Gastrocnemius medialis (tissue), 4 donors: ENCODE measurements around the gene STPG4.

Source experiments
- CTCF ChIP-seq, 5 experiments: fragments of 450-650 bp in 3 of 5; fragments of 200-600 bp in 2 of 5; sonication (generic) in 2 of 5; IDR thresholded peaks in 4 of 5; conservative IDR thresholded peaks in 1 of 5; 1 replicate in 4 of 5; 2 replicates in 1 of 5; pipeline ENCODE4 v1.5.1; 2016 to 2019; ENCODE audit warnings: antibody characterized with exemption in 5 of 5, mild to moderate bottlenecking in 3 of 5, moderate library complexity in 3 of 5
- POLR2A ChIP-seq, 2 donors: fragments of 450-650 bp; IDR thresholded peaks; one replicate each; pipeline ENCODE4 v1.6.1; 2017; ENCODE audit warnings: antibody characterized with exemption in 2 of 2, mild to moderate bottlenecking in 2 of 2, moderate library complexity in 2 of 2

GRCh38 chr2:47201224-47201623 is 46.1 kb upstream of the STPG4 start:
- no peak for TF ChIP-seq CTCF (IDR thresholded peaks at IDR 0.05 in 4 of 5, conservative IDR thresholded peaks at IDR 0.05 in 1 of 5)
- no peak for TF ChIP-seq POLR2A (IDR thresholded peaks at IDR 0.05)
